Trophoblast cell (in vitro differentiated cells and primary cell): Measurements from ENCODE around the gene ATP9B.

Source experiments
- DNase-seq, 2 donors: peaks; one replicate each; pipeline ENCODE4 v3.0.0-alpha.2; 2016
- H2AFZ ChIP-seq: 2 replicates; pipeline ENCODE4 v1.6.1; 2013; ENCODE audit warnings: low read length, moderate library complexity, mild to moderate bottlenecking; ENCODE audit not compliant: insufficient read depth, poor library complexity
- H2AK5ac ChIP-seq: 2 replicates; pipeline ENCODE4 v1.6.1; 2013; ENCODE audit warnings: mild to moderate bottlenecking, low read length
- H2BK120ac ChIP-seq: 2 replicates; pipeline ENCODE4 v1.6.1; 2013; ENCODE audit warnings: low read length, mild to moderate bottlenecking, moderate library complexity; ENCODE audit not compliant: insufficient read depth, poor library complexity
- H2BK12ac ChIP-seq: 2 replicates; pipeline ENCODE4 v1.6.1; 2013; ENCODE audit warnings: mild to moderate bottlenecking, low read length, moderate library complexity
- H2BK5ac ChIP-seq: 2 replicates; pipeline ENCODE4 v1.6.1; 2013; ENCODE audit warnings: low read length, low read depth, moderate library complexity, mild to moderate bottlenecking; ENCODE audit not compliant: poor library complexity
- H3K14ac ChIP-seq: 2 replicates; pipeline ENCODE4 v1.6.1; 2013; ENCODE audit warnings: mild to moderate bottlenecking, low read length
- H3K18ac ChIP-seq: 2 replicates; pipeline ENCODE4 v1.6.1; 2013; ENCODE audit warnings: mild to moderate bottlenecking, low read length
- H3K23ac ChIP-seq: 2 replicates; pipeline ENCODE4 v1.6.1; 2013; ENCODE audit warnings: low read length
- H3K27ac ChIP-seq: 2 replicates; pipeline ENCODE4 v1.5.1; 2013; ENCODE audit warnings: low read depth, mild to moderate bottlenecking, inconsistent platforms, low read length, moderate library complexity
- H3K27me3 ChIP-seq: 2 replicates; pipeline ENCODE4 v1.6.1; 2013; ENCODE audit warnings: inconsistent platforms, mild to moderate bottlenecking, low read length, moderate library complexity; ENCODE audit not compliant: insufficient read depth
- H3K36me3 ChIP-seq, 2 experiments: 1 replicate in 1 of 2; 2 replicates in 1 of 2; pipeline ENCODE4 v1.6.1; 2013; ENCODE audit warnings: low read length in 2 of 2, mild to moderate bottlenecking in 2 of 2, moderate library complexity in 1 of 2; ENCODE audit not compliant: insufficient read depth in 2 of 2, control insufficient read depth in 1 of 2
- H3K4ac ChIP-seq: 2 replicates; pipeline ENCODE4 v1.6.1; 2013; ENCODE audit warnings: low read depth, mild to moderate bottlenecking, low read length, moderate library complexity
- H3K4me1 ChIP-seq, 2 experiments: 1 replicate in 1 of 2; 2 replicates in 1 of 2; pipeline ENCODE4 v1.6.1; 2013; ENCODE audit warnings: low read length in 2 of 2, mild to moderate bottlenecking in 2 of 2, moderate library complexity in 1 of 2; ENCODE audit not compliant: insufficient read depth in 2 of 2, control insufficient read depth in 1 of 2
- H3K4me2 ChIP-seq: 2 replicates; pipeline ENCODE4 v1.6.1; 2013; ENCODE audit warnings: inconsistent platforms, mild to moderate bottlenecking, low read length, moderate library complexity
- H3K4me3 ChIP-seq: 2 replicates; pipeline ENCODE4 v1.5.1; 2013; ENCODE audit warnings: mild to moderate bottlenecking, low read depth, low read length, inconsistent platforms
- H3K79me1 ChIP-seq: one replicate; pipeline ENCODE4 v1.6.1; 2013; ENCODE audit warnings: low read length
- H3K79me2 ChIP-seq: 2 replicates; pipeline ENCODE4 v1.6.1; 2013; ENCODE audit warnings: low read length, mild to moderate bottlenecking; ENCODE audit not compliant: control insufficient read depth, insufficient read depth, poor library complexity
- H3K9ac ChIP-seq: 2 replicates; pipeline ENCODE4 v1.6.1; 2013; ENCODE audit warnings: mild to moderate bottlenecking, low read length
- H3K9me3 ChIP-seq: 2 replicates; pipeline ENCODE4 v1.6.1; 2013; ENCODE audit warnings: low read depth, mild to moderate bottlenecking, control low read depth, inconsistent platforms, low read length; ENCODE audit not compliant: insufficient read depth
- H4K12ac ChIP-seq: 2 replicates; pipeline ENCODE4 v1.6.1; 2013; ENCODE audit warnings: low read depth, mild to moderate bottlenecking, low read length, moderate library complexity
- H4K8ac ChIP-seq: 2 replicates; pipeline ENCODE4 v1.6.1; 2013; ENCODE audit warnings: low read depth, mild to moderate bottlenecking, low read length, moderate library complexity
- H4K91ac ChIP-seq: one replicate; pipeline ENCODE4 v1.6.1; 2013; ENCODE audit warnings: low read depth, mild to moderate bottlenecking, low read length, moderate library complexity
- WGBS: extraction: QIAGEN DNeasy Blood & Tissue Kit; methylation state at CpG from one replicate; pipeline ENCODE4 v1.1.7; 2013; ENCODE audit warnings: missing lambda C conversion rate; ENCODE audit not compliant: insufficient read length, insufficient coverage; ENCODE audit errors: extremely low coverage; 5-methylcytosine and 5-hydroxymethylcytosine counted together

Gene ATP9B

GRCh38 chr18:79336556-79337142 lies 267.5 kb downstream of the ATP9B start:
- Histone ChIP-seq H3K23ac (no peak overlapping the region), H3K79me1 (no peaks in the 10 kb centered on the region), H3K4me2 (no peak overlapping the region), H3K9me3 (peaks cover 2% of the 10 kb centered on the region), H4K8ac (no peak overlapping the region), H2BK120ac (no peak overlapping the region), H4K91ac (no peak overlapping the region), H3K4me3 (no peak overlapping the region), H3K79me2 (no peaks in the 10 kb centered on the region), H3K9ac (no peak overlapping the region), H4K12ac (no peak overlapping the region), H2BK12ac (no peak overlapping the region), H2BK5ac (no peak overlapping the region), H2AK5ac (no peak overlapping the region), H3K27me3 (no peaks in the 10 kb centered on the region), H3K18ac (no peak overlapping the region), H3K14ac (no peak overlapping the region), H3K4ac (no peak overlapping the region), H3K27ac (no peak overlapping the region), H3K36me3 (peaks cover 11 to 14% of the 10 kb centered on the region in 2 experiments), H2AFZ (no peak overlapping the region), H3K4me1 (no peaks in the 10 kb centered on the region)
- DNase-seq: no peak
- WGBS: no CpG with 5 or more reads among the region's 20 CpGs

GRCh38 chr18:79337184-79337583 lies 268.0 kb downstream of the ATP9B start:
- H3K27ac ChIP-seq: no peak overlapping the region
- no peak overlapping the region for H3K4ac ChIP-seq
- no peak overlapping the region for H3K14ac ChIP-seq
- no peak overlapping the region for H3K23ac ChIP-seq
- H3K4me3 ChIP-seq: no peak overlapping the region
- no peak overlapping the region for H2BK5ac ChIP-seq
- H3K79me2 ChIP-seq: no peaks in the 10 kb centered on the region
- no peak overlapping the region for H4K8ac ChIP-seq
- no peak overlapping the region for H4K12ac ChIP-seq
- no peak overlapping the region for H4K91ac ChIP-seq
- H3K9me3 ChIP-seq: peaks cover 2% of the 10 kb centered on the region
- no peak overlapping the region for H3K18ac ChIP-seq
- no peaks in the 10 kb centered on the region for H3K4me1 ChIP-seq
- H3K79me1 ChIP-seq: no peaks in the 10 kb centered on the region
- no peak overlapping the region for H2AFZ ChIP-seq
- H3K27me3 ChIP-seq: no peaks in the 10 kb centered on the region
- no peak overlapping the region for H2BK12ac ChIP-seq
- no peak overlapping the region for H3K4me2 ChIP-seq
- H2AK5ac ChIP-seq: no peak overlapping the region
- H2BK120ac ChIP-seq: no peak overlapping the region
- no peak for DNase-seq
- H3K9ac ChIP-seq: no peak overlapping the region
- peaks cover 11 to 12% of the 10 kb centered on the region in 2 experiments for H3K36me3 ChIP-seq
- WGBS: no CpG with 5 or more reads among the region's 19 CpGs

GRCh38 chr18:79337620-79338019 lies 268.4 kb downstream of the ATP9B start:
- H3K23ac ChIP-seq: no peak overlapping the region

GRCh38 chr18:79339094-79339908 lies 270.1 kb downstream of the ATP9B start:
- Histone ChIP-seq H2BK5ac (no peak overlapping the region), H3K18ac (no peak overlapping the region)
- WGBS: no CpG with 5 or more reads among the region's 19 CpGs

More at GRCh38 chr18:79337620-79338019, 268.4 kb downstream of the ATP9B start:
- Histone ChIP-seq H4K8ac (no peak overlapping the region), H3K79me1 (no peaks in the 10 kb centered on the region), H3K27me3 (no peaks in the 10 kb centered on the region), H2BK120ac (no peak overlapping the region), H2AFZ (no peak overlapping the region), H3K36me3 (peaks cover 11 to 12% of the 10 kb centered on the region in 2 experiments), H4K91ac (no peak overlapping the region), H4K12ac (no peak overlapping the region), H2BK5ac (no peak overlapping the region), H3K14ac (no peak overlapping the region), H3K9me3 (peaks cover 2% of the 10 kb centered on the region), H3K4me1 (no peaks in the 10 kb centered on the region), H3K4me3 (no peak overlapping the region), H3K4me2 (no peak overlapping the region), H2AK5ac (no peak overlapping the region), H2BK12ac (no peak overlapping the region), H3K4ac (no peak overlapping the region), H3K27ac (no peak overlapping the region), H3K9ac (no peak overlapping the region), H3K79me2 (no peaks in the 10 kb centered on the region), H3K18ac (no peak overlapping the region)
- DNase-seq: no peak
- no CpG with 5 or more reads among the region's 12 CpGs for WGBS

More at GRCh38 chr18:79339094-79339908, 270.1 kb downstream of the ATP9B start:
- Histone ChIP-seq H3K14ac (no peak overlapping the region), H3K27me3 (no peaks in the 10 kb centered on the region), H3K4me2 (no peak overlapping the region), H3K36me3 (peaks cover 9% of the 10 kb centered on the region in 2 experiments), H3K9ac (no peak overlapping the region), H3K4me3 (no peak overlapping the region), H2BK12ac (no peak overlapping the region), H3K4me1 (no peaks in the 10 kb centered on the region), H3K9me3 (peaks cover 2% of the 10 kb centered on the region), H2BK120ac (no peak overlapping the region), H2AK5ac (no peak overlapping the region), H2AFZ (no peak overlapping the region), H3K27ac (no peak overlapping the region), H4K91ac (no peak overlapping the region), H3K79me1 (no peaks in the 10 kb centered on the region), H4K8ac (no peak overlapping the region), H3K23ac (no peak overlapping the region), H3K79me2 (no peaks in the 10 kb centered on the region), H4K12ac (no peak overlapping the region), H3K4ac (no peak overlapping the region)
- DNase-seq: no peak
